Lower lobe of right lung (tissue), 2 donors: ENCODE measurements around the gene NUMB. TPM values are rescaled to one million over a fixed set of nuclear protein-coding genes. Genes with fewer than 3 reads are reported as not detected.
"Not testable (repeated sequence)": the region's sequence is repeated elsewhere in the genome, so short reads cannot be mapped to it uniquely, and the experiment has no call there.

Source experiments
- ATAC-seq, 2 donors: fragments of 200-7000 bp; cut with Tn5 transposase; one replicate each; pipeline ENCODE4 v1.9.1; 2020 to 2022; ENCODE audit warnings: mild to moderate bottlenecking in 2 of 2, moderate library complexity in 2 of 2
- DNase-seq: peaks from one replicate; pipeline ENCODE4 v3.0.0-alpha.2; 2020
- H3K27ac ChIP-seq: fragments of 200-600 bp; one replicate; pipeline ENCODE4 v1.8.0; 2022
- H3K27me3 ChIP-seq: fragments of 200-600 bp; one replicate; pipeline ENCODE4 v1.8.0; 2022; ENCODE audit warnings: low read depth
- H3K36me3 ChIP-seq: fragments of 200-600 bp; one replicate; pipeline ENCODE4 v1.8.0; 2022; ENCODE audit warnings: mild to moderate bottlenecking
- H3K4me1 ChIP-seq: fragments of 200-600 bp; one replicate; pipeline ENCODE4 v1.8.0; 2022
- H3K4me3 ChIP-seq: fragments of 200-600 bp; one replicate; pipeline ENCODE4 v1.8.0; 2022; ENCODE audit warnings: mild to moderate bottlenecking
- H3K9me3 ChIP-seq: fragments of 200-600 bp; one replicate; pipeline ENCODE4 v1.8.0; 2022
- CTCF ChIP-seq: fragments of 200-600 bp; IDR thresholded peaks from one replicate; pipeline ENCODE4 v1.8.0; 2022; ENCODE audit warnings: antibody characterized with exemption, mild to moderate bottlenecking
- intact Hi-C: fragments of 100-400 bp; cut with DNase I; formaldehyde crosslinking; loops from one replicate; pipeline ENCODE4 v1.11.0; 2022
- total RNA-seq: library from RNA; stranded (reverse); fragmentation: NEBNext Ultra II Directional; extraction: Animal tissue kit (Norgen Biotek cat#: 25700); gene quantifications from one replicate; pipeline ENCODE4 v1.2.1, GENCODE V29; 2021
- donor health status: DM: no; HTN: yes; CAD: no; lungs with severe emphysema.

Gene NUMB
- total RNA-seq, 1 donor from 2014 or later, result 126 TPM

- Histone ChIP-seq H3K4me3 (no peak overlapping the region), H3K27me3 (no peaks in the 10 kb centered on the region), H3K9me3 (no peaks in the 10 kb centered on the region), H3K36me3 (peaks cover 7% of the 10 kb centered on the region), H3K27ac (no peak overlapping the region), H3K4me1 (no peaks in the 10 kb centered on the region)
- no peak for DNase-seq
- intact Hi-C loops, result no loop called here
- ATAC-seq, result no peak
- TF ChIP-seq CTCF, result no peak
These were observed 89.7 kb downstream of the NUMB start for GRCh38 chr14:73368616-73369015.

DNA sequence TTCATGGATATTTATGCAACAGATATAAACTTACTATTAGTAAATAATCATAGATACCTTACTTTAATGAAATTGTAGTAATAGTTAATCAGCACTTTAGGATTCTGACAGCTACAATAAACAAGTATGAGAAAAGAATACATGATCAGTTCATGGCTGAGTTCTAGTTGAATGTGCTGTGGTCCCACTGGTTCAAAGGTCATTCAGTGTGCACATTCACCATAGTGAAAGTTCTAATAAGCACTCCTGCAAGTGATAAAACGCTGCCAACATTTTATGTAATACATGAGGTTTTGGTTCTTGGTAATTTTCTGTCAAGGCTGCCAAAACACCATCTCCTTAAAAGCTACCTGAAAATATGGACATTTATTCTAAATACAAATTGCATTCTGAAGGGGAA is 92.6 kb downstream of the NUMB start:
- no peak for DNase-seq
- TF ChIP-seq CTCF, result no peak
- Histone ChIP-seq H3K36me3 (peaks cover 10% of the 10 kb centered on the region), H3K4me3 (no peak overlapping the region), H3K9me3 (no peaks in the 10 kb centered on the region), H3K27ac (no peak overlapping the region), H3K4me1 (no peaks in the 10 kb centered on the region), H3K27me3 (no peaks in the 10 kb centered on the region)
- intact Hi-C loops, result no loop called here
- no peak for ATAC-seq

GRCh38 chr14:73364559-73364958 is 93.8 kb downstream of the NUMB start:
- TF ChIP-seq CTCF, result no peak
- Histone ChIP-seq H3K9me3 (no peaks in the 10 kb centered on the region), H3K27me3 (no peaks in the 10 kb centered on the region), H3K36me3 (peaks cover 10% of the 10 kb centered on the region), H3K4me1 (no peaks in the 10 kb centered on the region), H3K27ac (no peak overlapping the region), H3K4me3 (no peak overlapping the region)
- ATAC-seq (no peak), DNase-seq (no peak)
- intact Hi-C loops, result no loop called here

DNA sequence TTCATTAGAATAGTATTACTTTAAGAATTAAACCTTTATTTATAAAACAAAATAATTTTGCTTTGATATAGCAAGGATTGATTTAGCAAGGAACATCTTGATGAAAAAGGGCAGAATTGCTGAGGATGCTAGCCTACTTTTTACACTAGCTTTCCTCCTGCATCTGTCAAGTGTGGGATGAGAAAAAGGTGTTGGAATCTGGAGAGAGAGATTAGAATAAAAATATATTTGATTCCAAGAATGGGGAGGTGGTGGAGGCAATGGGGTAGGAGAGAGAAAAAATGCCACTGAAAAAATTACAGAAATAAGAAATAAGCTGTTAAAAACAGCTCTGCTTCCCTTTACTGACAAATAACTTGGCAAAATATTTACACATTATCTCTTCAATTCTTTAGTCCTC is 98.9 kb downstream of the NUMB start:
- no peak overlapping the region for H3K4me3 ChIP-seq
- no peak for TF ChIP-seq CTCF
- H3K27ac ChIP-seq, result no peak overlapping the region
- H3K4me1 ChIP-seq, result peaks cover 6% of the 10 kb centered on the region
- intact Hi-C loops, result no loop called here
- H3K27me3 ChIP-seq, result no peaks in the 10 kb centered on the region
- ATAC-seq (no peak), DNase-seq (no peak)
- no peaks in the 10 kb centered on the region for H3K9me3 ChIP-seq
- peaks cover 35% of the 10 kb centered on the region for H3K36me3 ChIP-seq

- Histone ChIP-seq H3K36me3 (peaks cover 32% of the 10 kb centered on the region), H3K27ac (no peak overlapping the region), H3K27me3 (no peaks in the 10 kb centered on the region), H3K4me3 (no peak overlapping the region), H3K9me3 (no peaks in the 10 kb centered on the region), H3K4me1 (peaks cover 6% of the 10 kb centered on the region)
- ATAC-seq, result no peak
- intact Hi-C loops, result no loop called here
- TF ChIP-seq CTCF, result no peak
- DNase-seq, result no peak
These were observed 100.2 kb downstream of the NUMB start for GRCh38 chr14:73358187-73358586.

DNA sequence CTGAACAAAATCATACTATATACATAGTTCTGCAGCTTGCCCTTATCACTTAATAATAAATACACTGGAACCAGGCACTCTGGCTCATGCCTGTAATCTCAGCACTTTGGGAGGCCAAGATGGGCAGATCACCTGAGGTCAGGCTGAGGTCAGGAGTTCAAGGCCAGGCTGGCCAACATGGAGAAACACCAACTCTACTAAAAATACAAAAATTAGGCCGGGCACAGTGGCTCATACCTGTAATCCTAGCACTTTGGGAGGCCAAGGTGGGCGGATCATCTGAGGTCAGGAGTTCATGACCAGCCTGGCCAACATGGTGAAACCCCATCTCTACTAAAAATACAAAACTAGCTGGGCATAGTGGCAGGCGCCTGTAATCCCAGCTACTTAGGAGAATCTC is 109.3 kb downstream of the NUMB start:
- H3K9me3 ChIP-seq, H3K4me3 ChIP-seq, intact Hi-C loops, DNase-seq, H3K4me1 ChIP-seq, H3K27ac ChIP-seq, H3K27me3 ChIP-seq, ATAC-seq: not testable (repeated sequence)
- peaks cover 13% of the 10 kb centered on the region for H3K36me3 ChIP-seq
